HCT116 (cell line): ENCODE data around the gene UBE2J2. TPM values are rescaled to one million over a fixed set of nuclear protein-coding genes. Genes with fewer than 3 reads are reported as not detected.

Experiments
- ATAC-seq: fragments of 200-7000 bp; cut with Tn5 transposase; 2 replicates; pipeline ENCODE4 v1.9.1; 2020; ENCODE audit warnings: mild to moderate bottlenecking, moderate library complexity
- BruUV-seq: library from RNA; stranded (reverse); fragments of 400-500 nt; replicated peaks from 2 replicates; lab custom pipeline; 2021; lab: Mats Ljungman, UMichigan
- CTCF ChIA-PET: fragments of 300-600 bp; sonication (Branson Sonifier 250); formaldehyde crosslinking; loops from one replicate; lab custom pipeline; 2021; ENCODE audit warnings: antibody characterized with exemption; lab: Charles Lee
- POLR2A ChIA-PET: fragments of 300-600, 350-600 bp; sonication (Branson Sonifier 250); formaldehyde crosslinking; loops from one replicate; lab custom pipeline; 2021; ENCODE audit warnings: antibody characterized with exemption; lab: Charles Lee
- RAD21 ChIA-PET, 2 experiments: fragments of 300-600 bp; sonication (Branson Sonifier 250); formaldehyde crosslinking; loops; one replicate each; lab custom pipeline; 2023; ENCODE audit warnings: low total read pairs in 2 of 2; ENCODE audit not compliant: uncharacterized antibody in 2 of 2, unreplicated experiment in 2 of 2, low non-redundant PET in 1 of 2; lab: Charles Lee
- DNase-seq: peaks from one replicate; pipeline ENCODE4 v3.0.0-alpha.2; 2010; ENCODE audit warnings: low read depth, low spot score
- H2AFZ ChIP-seq: fragments of 200-600 bp; shearing (Covaris generic), sonication (generic); 2 replicates; pipeline ENCODE4 v1.6.1; 2017; ENCODE audit warnings: low read depth, mixed run types, mixed read lengths, antibody characterized with exemption, low read length; ENCODE audit not compliant: poor library complexity, severe bottlenecking
- H3K27ac ChIP-seq: 2 replicates; pipeline ENCODE4 v1.5.1; 2012; ENCODE audit warnings: low read depth, low read length
- H3K27me3 ChIP-seq: fragments of 200-600 bp; sonication (generic); 2 replicates; pipeline ENCODE4 v1.6.1; 2016; ENCODE audit warnings: mixed run types, low read length, mixed read lengths; ENCODE audit not compliant: insufficient read depth
- H3K36me3 ChIP-seq, 2 experiments: fragments of 200-500 bp in 1 of 2; fragments of 200-600 bp in 1 of 2; sonication (Bioruptor generic) in 1 of 2; sonication (generic) in 1 of 2; 2 replicates each; pipeline versions ENCODE4 v1.5.1 to v1.6.1; 2014 to 2016; ENCODE audit warnings: low read length in 2 of 2, inconsistent platforms in 1 of 2, mixed read lengths in 1 of 2, mixed run types in 1 of 2; ENCODE audit not compliant: insufficient read depth in 2 of 2, control insufficient read depth in 1 of 2
- H3K4me1 ChIP-seq, 2 experiments: fragments of 200-600 bp in 1 of 2; sonication (generic) in 1 of 2; 2 replicates each; pipeline versions ENCODE4 v1.5.1 to v1.6.1; 2012 to 2017; ENCODE audit warnings: low read length in 2 of 2, inconsistent platforms in 1 of 2, mild to moderate bottlenecking in 1 of 2, mixed read lengths in 1 of 2, mixed run types in 1 of 2, moderate library complexity in 1 of 2; ENCODE audit not compliant: insufficient read depth in 2 of 2, control insufficient read depth in 1 of 2
- H3K4me2 ChIP-seq: fragments of 200-600 bp; sonication (generic); 2 replicates; pipeline ENCODE4 v1.6.1; 2017; ENCODE audit warnings: mixed run types, low read length, mixed read lengths
- H3K4me3 ChIP-seq, 2 experiments: fragments of 200-600 bp in 1 of 2; sonication (generic) in 1 of 2; replicated peaks in 1 of 2; 2 replicates each; pipeline ENCODE4 v1.5.1; 2011 to 2016; ENCODE audit warnings: low read length in 2 of 2, control low read depth in 1 of 2, low read depth in 1 of 2, mild to moderate bottlenecking in 1 of 2, mixed read lengths in 1 of 2, mixed run types in 1 of 2
- H3K79me2 ChIP-seq: fragments of 200-600 bp; sonication (generic); 2 replicates; pipeline ENCODE4 v1.6.1; 2017; ENCODE audit warnings: mild to moderate bottlenecking, mixed run types, low read length, moderate library complexity, mixed read lengths; ENCODE audit not compliant: insufficient read depth
- H3K9ac ChIP-seq: fragments of 200-600 bp; sonication (generic); 2 replicates; pipeline ENCODE4 v1.6.1; 2016; ENCODE audit warnings: low read length, mixed read lengths
- H3K9me2 ChIP-seq: fragments of 200-600 bp; sonication (generic), shearing (Covaris generic); 2 replicates; pipeline ENCODE4 v1.6.1; 2017; ENCODE audit warnings: mixed run types, mild to moderate bottlenecking, moderate library complexity; ENCODE audit not compliant: insufficient read depth
- H3K9me3 ChIP-seq, 2 experiments: fragments of 200-500 bp in 1 of 2; fragments of 200-600 bp in 1 of 2; sonication (Bioruptor generic) in 1 of 2; sonication (generic) in 1 of 2; 2 replicates each; pipeline ENCODE4 v1.6.1; 2014 to 2017; ENCODE audit warnings: low read length in 2 of 2, mixed read lengths in 2 of 2, inconsistent platforms in 1 of 2, low read depth in 1 of 2, mild to moderate bottlenecking in 1 of 2, mixed run types in 1 of 2, moderate library complexity in 1 of 2; ENCODE audit not compliant: control insufficient read depth in 1 of 2, insufficient read depth in 1 of 2
- H4K20me1 ChIP-seq: fragments of 200-600 bp; sonication (generic), shearing (Covaris generic); 2 replicates; pipeline ENCODE4 v1.6.1; 2017; ENCODE audit warnings: mixed run types, mild to moderate bottlenecking, moderate library complexity; ENCODE audit not compliant: insufficient read depth
- EGR1 ChIP-seq: IDR thresholded peaks from 2 replicates; pipeline ENCODE4 v1.6.1; 2012; ENCODE audit warnings: low read depth
- EZH2 ChIP-seq: fragments of 200-600 bp; sonication (generic); IDR thresholded peaks from 2 replicates; pipeline ENCODE4 v1.6.1; 2017; ENCODE audit warnings: antibody characterized with exemption, mixed run types
- EZH2phosphoT487 ChIP-seq: fragments of 200-600 bp; IDR thresholded peaks from 2 replicates; pipeline ENCODE4 v1.6.1; 2018; ENCODE audit warnings: antibody characterized with exemption, borderline replicate concordance
- JUND ChIP-seq: IDR thresholded peaks from 2 replicates; pipeline ENCODE4 v1.6.1; 2012
- POLR2AphosphoS5 ChIP-seq: IDR thresholded peaks from 2 replicates; pipeline ENCODE4 v1.6.1; 2011; ENCODE audit warnings: mild to moderate bottlenecking, low read depth, low read length, moderate library complexity
- ZFX ChIP-seq: fragments of 450-650 bp; IDR thresholded peaks from 2 replicates; pipeline ENCODE4 v1.6.1; 2017
- intact Hi-C: fragments of 100-400 bp; cut with micrococcal nuclease; formaldehyde crosslinking; loops from 2 replicates; pipeline ENCODE4 v1.10.0; 2022
- total RNA-seq: library from RNA; stranded (reverse); gene quantifications from one replicate; pipeline ENCODE4 v1.2.1, GENCODE V29; 2021; ENCODE audit not compliant: unreplicated experiment
- TF ChIP-seq, protein P1 (sequence below): IDR thresholded peaks from 2 replicates; pipeline ENCODE4 v1.6.1; 2012

Gene UBE2J2
- total RNA-seq, 1 experiment from 2014 or later, result 67.7 TPM

DNA sequence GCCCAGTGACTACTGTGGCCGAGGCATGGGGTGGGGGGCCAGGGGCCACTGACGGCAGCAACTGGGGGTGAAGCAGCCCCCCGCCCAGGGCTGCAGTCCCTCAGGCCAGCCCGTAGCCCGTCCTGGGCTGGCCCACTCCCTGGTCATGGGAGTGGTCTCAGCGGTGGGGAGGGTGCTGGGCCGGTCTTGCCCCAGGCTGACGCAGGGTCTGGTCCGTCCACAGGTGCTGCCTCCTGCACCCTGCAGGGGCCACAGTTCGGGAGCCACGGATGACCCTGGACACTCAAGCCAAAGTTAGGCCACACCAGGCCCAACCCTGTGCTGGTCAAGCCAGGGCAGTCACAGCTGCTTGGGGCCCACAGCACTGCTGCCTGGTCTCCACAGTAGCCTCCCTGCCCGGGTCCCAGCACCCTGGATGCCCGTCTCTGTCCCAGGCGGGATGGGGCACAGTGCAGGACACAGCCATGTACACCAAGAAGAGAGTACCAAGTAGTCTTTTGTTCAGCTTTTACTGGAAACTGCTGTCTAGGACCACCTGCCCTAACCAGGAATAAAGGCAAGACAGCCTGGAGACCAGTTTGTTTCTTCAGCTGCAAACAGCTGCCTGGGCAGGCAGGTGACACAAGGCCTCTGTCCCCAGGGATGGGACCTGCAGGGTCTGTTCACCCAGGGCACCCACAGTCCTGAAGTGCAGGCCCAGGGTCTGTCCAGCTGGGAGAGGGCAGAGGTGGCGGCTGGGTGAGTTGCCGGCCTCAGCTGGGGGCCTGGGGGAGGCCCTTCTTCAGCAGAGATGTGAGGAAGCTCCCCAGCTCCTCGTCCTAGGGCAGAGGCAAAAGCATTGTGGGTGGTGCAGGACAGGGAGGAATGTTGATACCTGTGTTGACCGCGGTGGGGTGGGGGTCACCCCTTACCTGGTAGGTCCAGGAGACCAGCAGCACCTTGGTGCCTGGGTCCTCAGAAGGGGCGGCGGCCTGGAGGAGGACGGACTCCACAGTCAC, 37.8 kb upstream of the UBE2J2 start:
- H3K27ac ChIP-seq, result peak overlapping the region; percentile 99; the same call in 1 of the 2 replicates
- H3K36me3 ChIP-seq, result peaks cover 16 to 39% of the 10 kb centered on the region in 2 experiments
- no TSS peak for BruUV-seq
- H3K79me2 ChIP-seq, result peaks cover 77% of the 10 kb centered on the region
- H3K9ac ChIP-seq, result no peak overlapping the region
- TF ChIP-seq EZH2phosphoT487, result no peak
- no peak for TF ChIP-seq JUND
- no peak for TF ChIP-seq EGR1
- 0 out of 2 replicates have a peak, but pooled peaks have one; percentile 9 for TF ChIP-seq ZFX
- TF ChIP-seq, protein P1, sequence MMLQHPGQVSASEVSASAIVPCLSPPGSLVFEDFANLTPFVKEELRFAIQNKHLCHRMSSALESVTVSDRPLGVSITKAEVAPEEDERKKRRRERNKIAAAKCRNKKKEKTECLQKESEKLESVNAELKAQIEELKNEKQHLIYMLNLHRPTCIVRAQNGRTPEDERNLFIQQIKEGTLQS, result no peak
- no peak overlapping the region for H3K4me2 ChIP-seq
- peaks cover 11 to 33% of the 10 kb centered on the region in 2 experiments for H3K4me1 ChIP-seq
- no peak for ATAC-seq
- POLR2A ChIA-PET, result no interaction called here
- H2AFZ ChIP-seq, result no peak overlapping the region
- no peaks in the 10 kb centered on the region for H3K27me3 ChIP-seq
- H3K9me3 ChIP-seq, result no peaks in the 10 kb centered on the region
- intact Hi-C loops, result no loop called here
- H3K4me3 ChIP-seq, result no peak overlapping the region
- RAD21 ChIA-PET, result no interaction called here
- peaks cover 3% of the 10 kb centered on the region; the same call in 1 of the 2 replicates for H4K20me1 ChIP-seq
- no peaks in the 10 kb centered on the region for H3K9me2 ChIP-seq
- no peak for DNase-seq
- CTCF ChIA-PET, result no interaction called here

GRCh38 chr1:1310476-1311053, 36.9 kb upstream of the UBE2J2 start:
- TF ChIP-seq EZH2, result no peak
- TF ChIP-seq POLR2AphosphoS5, result 0 out of 2 replicates have a peak, but pooled peaks have one; percentile 1
- H3K9ac ChIP-seq, result peak overlapping the region; percentile 94; the same call in 1 of the 2 replicates
- no peaks in the 10 kb centered on the region for H3K9me3 ChIP-seq
- no peaks in the 10 kb centered on the region for H3K27me3 ChIP-seq
- H3K4me2 ChIP-seq, result peak overlapping the region; percentile 98
- peaks cover 16 to 39% of the 10 kb centered on the region in 2 experiments for H3K36me3 ChIP-seq
- H4K20me1 ChIP-seq, result peaks cover 3% of the 10 kb centered on the region; the same call in 1 of the 2 replicates
- H3K27ac ChIP-seq, result peak overlapping the region; percentile 99
- H3K9me2 ChIP-seq, result no peaks in the 10 kb centered on the region
- no peak for ATAC-seq
- peaks cover 19 to 36% of the 10 kb centered on the region in 2 experiments for H3K4me1 ChIP-seq
- no peak overlapping the region for H2AFZ ChIP-seq
- no TSS peak for BruUV-seq
- peaks cover 74% of the 10 kb centered on the region for H3K79me2 ChIP-seq
- peak overlapping the region; percentile 60 to 86; a peak in 1 of 4 replicates for H3K4me3 ChIP-seq
- POLR2A ChIA-PET, result interaction anchor here (1.3 kb wide), 1 partner anchor 8 kb away, joined by 4 read pairs; no protein-coding TSS in a partner anchor
- CTCF ChIA-PET, result no interaction called here
- intact Hi-C loops, result no loop called here
- RAD21 ChIA-PET, result no interaction called here
- DNase-seq, result no peak
